IPS DF 6.9 (cell line): ENCODE data around the gene NUBPL.

Source experiments
- DNase-seq: peaks from one replicate; pipeline ENCODE4 v3.0.0-alpha.2; 2013; ENCODE audit warnings: low read depth, low spot score
- H3K27ac ChIP-seq: one replicate; pipeline ENCODE4 v1.5.1; 2013; ENCODE audit warnings: low read length, control low read depth
- H3K27me3 ChIP-seq: 2 replicates; pipeline ENCODE4 v1.6.1; 2013; ENCODE audit warnings: mild to moderate bottlenecking, low read length; ENCODE audit not compliant: control insufficient read depth, insufficient read depth
- H3K36me3 ChIP-seq: 2 replicates; pipeline ENCODE4 v1.6.1; 2013; ENCODE audit warnings: low read length; ENCODE audit not compliant: control insufficient read depth, insufficient read depth
- H3K4me1 ChIP-seq: 2 replicates; pipeline ENCODE4 v1.6.1; 2013; ENCODE audit warnings: low read length; ENCODE audit not compliant: control insufficient read depth, insufficient read depth
- H3K4me3 ChIP-seq: 2 replicates; pipeline ENCODE4 v1.5.1; 2013; ENCODE audit warnings: mild to moderate bottlenecking, low read length
- H3K9me3 ChIP-seq: 2 replicates; pipeline ENCODE4 v1.6.1; 2013; ENCODE audit warnings: low read length, inconsistent platforms; ENCODE audit not compliant: control insufficient read depth, insufficient read depth
- WGBS: extraction: QIAGEN DNeasy Blood & Tissue Kit; methylation state at CpG from one replicate; pipeline ENCODE4 v1.1.7; 2013; ENCODE audit warnings: mixed read lengths, missing lambda C conversion rate; ENCODE audit not compliant: insufficient read length, insufficient coverage; 5-methylcytosine and 5-hydroxymethylcytosine counted together

The NUBPL gene

GRCh38 chr14:31761325-31761724 is 200.1 kb downstream of the NUBPL start:
- H3K4me3 ChIP-seq: no peak overlapping the region

GRCh38 chr14:31763041-31763440 is 201.8 kb downstream of the NUBPL start:
- Histone ChIP-seq H3K4me3 (no peak overlapping the region), H3K9me3 (no peaks in the 10 kb centered on the region), H3K36me3 (no peaks in the 10 kb centered on the region), H3K27ac (no peak overlapping the region), H3K4me1 (no peaks in the 10 kb centered on the region), H3K27me3 (no peaks in the 10 kb centered on the region)
- no CpG with 5 or more reads among the region's 1 CpG for WGBS
- DNase-seq: no peak

More at GRCh38 chr14:31761325-31761724, 200.1 kb downstream of the NUBPL start:
- no CpG with 5 or more reads among the region's 4 CpGs for WGBS
- Histone ChIP-seq H3K9me3 (no peaks in the 10 kb centered on the region), H3K36me3 (no peaks in the 10 kb centered on the region), H3K4me1 (no peaks in the 10 kb centered on the region), H3K27me3 (no peaks in the 10 kb centered on the region), H3K27ac (no peak overlapping the region)
- no peak for DNase-seq

DNA sequence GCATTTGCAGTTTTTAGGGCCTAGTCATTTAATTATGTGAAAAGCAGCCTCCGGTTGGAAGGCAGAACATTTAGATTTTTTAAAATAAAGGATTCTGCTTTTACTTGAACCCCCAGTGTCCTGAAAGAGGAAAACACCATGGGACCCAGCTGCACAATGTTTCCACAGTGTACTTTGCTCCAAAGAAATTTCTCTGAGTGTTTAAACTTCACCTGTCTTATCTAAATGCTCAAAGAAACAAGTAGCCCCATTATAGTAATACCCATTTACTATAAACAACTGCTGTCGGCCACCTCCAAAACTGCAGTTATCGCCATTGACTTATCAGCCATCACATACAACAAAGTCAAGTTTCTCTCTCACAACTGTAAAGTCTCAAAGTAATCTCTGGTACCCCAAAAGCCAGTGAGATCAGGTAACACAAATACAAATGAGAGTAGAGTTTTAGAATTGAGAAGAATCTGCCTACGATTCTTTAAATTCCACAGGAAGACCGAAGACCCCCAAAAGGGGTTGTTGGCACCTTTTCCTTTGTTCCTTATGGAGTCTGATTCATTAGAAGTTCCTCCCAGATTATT is 205.2 kb downstream of the NUBPL start:
- H3K27ac ChIP-seq: no peak overlapping the region
- WGBS: no CpG with 5 or more reads among the region's 5 CpGs
- no peaks in the 10 kb centered on the region for H3K4me1 ChIP-seq
- DNase-seq: no peak
- H3K27me3 ChIP-seq: no peaks in the 10 kb centered on the region
- H3K36me3 ChIP-seq: no peaks in the 10 kb centered on the region
- H3K9me3 ChIP-seq: no peaks in the 10 kb centered on the region
- no peak overlapping the region for H3K4me3 ChIP-seq

- no peaks in the 10 kb centered on the region for H3K27me3 ChIP-seq
- no peaks in the 10 kb centered on the region for H3K36me3 ChIP-seq
- no peaks in the 10 kb centered on the region for H3K4me1 ChIP-seq
- no peak overlapping the region for H3K27ac ChIP-seq
- no peaks in the 10 kb centered on the region for H3K9me3 ChIP-seq
- no peak for DNase-seq
- H3K4me3 ChIP-seq: no peak overlapping the region
These were observed 207.2 kb downstream of the NUBPL start for GRCh38 chr14:31768355-31768754.

- Histone ChIP-seq H3K4me1 (no peaks in the 10 kb centered on the region), H3K9me3 (no peaks in the 10 kb centered on the region), H3K36me3 (no peaks in the 10 kb centered on the region), H3K4me3 (no peak overlapping the region), H3K27me3 (no peaks in the 10 kb centered on the region), H3K27ac (no peak overlapping the region)
- DNase-seq: no peak
- WGBS: no CpG with 5 or more reads among the region's 4 CpGs
These were observed 209.1 kb downstream of the NUBPL start for GRCh38 chr14:31770271-31770670.

GRCh38 chr14:31774567-31774966 is 213.4 kb downstream of the NUBPL start:
- Histone ChIP-seq H3K27ac (no peak overlapping the region), H3K9me3 (no peaks in the 10 kb centered on the region; the same call in 1 of the 2 replicates), H3K4me3 (no peak overlapping the region), H3K27me3 (no peaks in the 10 kb centered on the region), H3K36me3 (no peaks in the 10 kb centered on the region), H3K4me1 (no peaks in the 10 kb centered on the region)
- no peak for DNase-seq
- WGBS: 100% methylated on average over 1 of the region's 2 CpGs

- no peaks in the 10 kb centered on the region for H3K36me3 ChIP-seq
- no peak for DNase-seq
- no peaks in the 10 kb centered on the region; the same call in 1 of the 2 replicates for H3K9me3 ChIP-seq
- H3K27me3 ChIP-seq: no peaks in the 10 kb centered on the region
- no peak overlapping the region for H3K27ac ChIP-seq
- no CpG with 5 or more reads among the region's 4 CpGs for WGBS
- H3K4me3 ChIP-seq: no peak overlapping the region
- H3K4me1 ChIP-seq: no peaks in the 10 kb centered on the region
These were observed 216.1 kb downstream of the NUBPL start for GRCh38 chr14:31777312-31777711.

- Histone ChIP-seq H3K36me3 (no peaks in the 10 kb centered on the region), H3K27me3 (no peaks in the 10 kb centered on the region), H3K4me1 (no peaks in the 10 kb centered on the region), H3K27ac (no peak overlapping the region), H3K4me3 (no peak overlapping the region), H3K9me3 (no peaks in the 10 kb centered on the region; the same call in 1 of the 2 replicates)
- DNase-seq: no peak
- WGBS: 100% methylated on average over 1 of the region's 1 CpG
These were observed 220.4 kb downstream of the NUBPL start for GRCh38 chr14:31781578-31781977.

- WGBS: no CpG with 5 or more reads among the region's 1 CpG
These were observed 224.4 kb downstream of the NUBPL start for GRCh38 chr14:31785574-31785973.

DNA sequence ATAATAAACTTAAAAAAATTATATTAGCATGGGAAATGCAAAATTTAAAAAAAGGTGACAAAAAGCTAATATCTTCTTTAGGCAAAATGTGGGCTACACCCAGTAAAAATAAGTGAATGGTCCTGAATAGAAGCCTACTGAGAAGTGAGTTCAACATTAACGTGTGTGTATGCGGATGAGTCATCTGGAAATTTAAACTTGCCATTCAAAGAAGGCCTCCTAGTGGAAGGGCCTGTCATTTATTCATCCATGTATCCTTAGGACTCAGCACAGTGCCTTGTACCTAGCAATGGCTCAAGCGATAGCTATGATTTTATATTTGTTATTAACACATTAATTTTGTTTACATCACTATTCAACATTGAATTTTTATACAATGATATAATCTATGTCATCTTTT is 226.2 kb downstream of the NUBPL start:
- Histone ChIP-seq H3K4me3 (no peak overlapping the region), H3K27me3 (no peaks in the 10 kb centered on the region), H3K9me3 (no peaks in the 10 kb centered on the region; the same call in 1 of the 2 replicates), H3K4me1 (no peaks in the 10 kb centered on the region), H3K27ac (no peak overlapping the region), H3K36me3 (no peaks in the 10 kb centered on the region)
- no peak for DNase-seq
- no CpG with 5 or more reads among the region's 3 CpGs for WGBS

More at GRCh38 chr14:31785574-31785973, 224.4 kb downstream of the NUBPL start:
- Histone ChIP-seq H3K9me3 (no peaks in the 10 kb centered on the region; the same call in 1 of the 2 replicates), H3K36me3 (no peaks in the 10 kb centered on the region), H3K27me3 (no peaks in the 10 kb centered on the region), H3K4me1 (no peaks in the 10 kb centered on the region), H3K27ac (no peak overlapping the region), H3K4me3 (no peak overlapping the region)
- DNase-seq: no peak

DNA sequence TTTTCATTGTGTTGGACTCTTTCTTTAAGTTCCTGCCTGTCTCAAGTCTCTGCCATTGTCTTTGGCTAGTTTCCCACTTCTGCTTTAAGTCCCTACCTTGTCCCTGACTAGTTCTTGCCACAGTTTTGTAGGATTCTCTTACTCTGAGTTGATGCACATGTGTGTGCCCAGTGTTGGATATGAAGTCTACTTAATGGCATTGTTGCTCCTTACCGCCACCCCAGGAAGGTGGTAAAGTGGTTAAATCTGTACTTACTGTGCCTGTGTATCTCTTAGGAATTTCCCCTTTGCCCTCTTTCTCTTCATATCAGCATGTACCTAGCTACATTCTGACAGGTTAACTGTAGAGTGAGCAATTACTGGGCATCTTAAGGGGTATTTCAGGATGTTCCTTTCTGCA is 227.1 kb downstream of the NUBPL start:
- no peak for DNase-seq

More for the DNA sequence above, 227.1 kb downstream of the NUBPL start:
- H3K27me3 ChIP-seq: no peaks in the 10 kb centered on the region
- H3K27ac ChIP-seq: no peak overlapping the region
- H3K4me3 ChIP-seq: no peak overlapping the region
- no peaks in the 10 kb centered on the region for H3K9me3 ChIP-seq
- WGBS: no CpG with 5 or more reads among the region's 1 CpG
- H3K36me3 ChIP-seq: no peaks in the 10 kb centered on the region
- H3K4me1 ChIP-seq: no peaks in the 10 kb centered on the region
